ENCODE data around the gene VWA5B2. TPM values are rescaled to one million over a fixed set of nuclear protein-coding genes. Genes with fewer than 3 reads are reported as not detected.

Gene VWA5B2
- total RNA-seq, 1 experiment from 2014 or later, result not detected

- DNase-seq (ENCODE audit: unreplicated experiment), result no peak
- TF ChIP-seq CTCF (IDR thresholded peaks at IDR 0.05; ENCODE audit: unreplicated experiment), result no peak
- H3K27ac Mint-ChIP-seq (ENCODE audit: low read depth, unreplicated experiment), result no peak overlapping the region
- no TSS peak for BruUV-seq (replicated peaks)
- H3K4me3 Mint-ChIP-seq (ENCODE audit: unreplicated experiment), result no peak overlapping the region
- no peaks in the 10 kb centered on the region for H3K4me1 Mint-ChIP-seq (ENCODE audit: insufficient read depth, unreplicated experiment)
- peaks cover 14% of the 10 kb centered on the region for H3K27me3 Mint-ChIP-seq (ENCODE audit: insufficient read depth, unreplicated experiment)
- ChIA-PET CTCF (interaction anchor here (0.5 to 1.5 kb wide), 5 partner anchors 10 to 1256 kb away, joined by 3 to 5 read pairs (median 3); partner anchors contain the start of gene CAMK2N2), POLR2A (no interaction called here)
- intact Hi-C loops (cut with micrococcal nuclease), result no loop called here
- peaks cover 6% of the 10 kb centered on the region for H3K36me3 Mint-ChIP-seq (ENCODE audit: insufficient read depth, unreplicated experiment)
- no peaks in the 10 kb centered on the region for H3K9me3 Mint-ChIP-seq (ENCODE audit: unreplicated experiment)
Observed at GRCh38 chr3:184272269-184272668, 42.9 kb downstream of the VWA5B2 start.

GRCh38 chr3:184275381-184275701 is 46.0 kb downstream of the VWA5B2 start:
- Mint-ChIP-seq H3K27me3 (ENCODE audit: insufficient read depth, unreplicated experiment) (peaks cover 25% of the 10 kb centered on the region), H3K36me3 (ENCODE audit: insufficient read depth, unreplicated experiment) (no peaks in the 10 kb centered on the region), H3K9me3 (ENCODE audit: unreplicated experiment) (no peaks in the 10 kb centered on the region), H3K4me3 (ENCODE audit: unreplicated experiment) (no peak overlapping the region), H3K27ac (ENCODE audit: low read depth, unreplicated experiment) (no peak overlapping the region), H3K4me1 (ENCODE audit: insufficient read depth, unreplicated experiment) (no peaks in the 10 kb centered on the region)
- ChIA-PET CTCF (no interaction called here), POLR2A (no interaction called here)
- TF ChIP-seq CTCF (IDR thresholded peaks at IDR 0.05; ENCODE audit: unreplicated experiment), result no peak
- DNase-seq (ENCODE audit: unreplicated experiment), result no peak
- BruUV-seq (replicated peaks), result no TSS peak
- intact Hi-C loops (cut with micrococcal nuclease), result no loop called here

- no peak for TF ChIP-seq CTCF (IDR thresholded peaks at IDR 0.05; ENCODE audit: unreplicated experiment)
- H3K27me3 Mint-ChIP-seq (ENCODE audit: insufficient read depth, unreplicated experiment), result peaks cover 25% of the 10 kb centered on the region
- no TSS peak for BruUV-seq (replicated peaks)
- no peak for DNase-seq (ENCODE audit: unreplicated experiment)
- intact Hi-C loops (cut with micrococcal nuclease), result no loop called here
- H3K27ac Mint-ChIP-seq (ENCODE audit: low read depth, unreplicated experiment), result no peak within 1 kb of the TSS
- no peaks in the 10 kb centered on the region for H3K9me3 Mint-ChIP-seq (ENCODE audit: unreplicated experiment)
- H3K4me1 Mint-ChIP-seq (ENCODE audit: insufficient read depth, unreplicated experiment), result no peaks in the 10 kb centered on the region
- ChIA-PET CTCF (no interaction called here), POLR2A (no interaction called here)
- no peaks in the 10 kb centered on the region for H3K36me3 Mint-ChIP-seq (ENCODE audit: insufficient read depth, unreplicated experiment)
- H3K4me3 Mint-ChIP-seq (ENCODE audit: unreplicated experiment), result no peak within 1 kb of the TSS
Observed at GRCh38 chr3:184275961-184276910, 46.9 kb downstream of the VWA5B2 start, which contains the start of gene ECE2. Gene ECE2, plus strand, starts transcription at chr3:184276022. Its CDS starts 132 bp downstream, at chr3:184276154.

GRCh38 chr3:184277366-184277765 is 48.0 kb downstream of the VWA5B2 start:
- H3K27me3 Mint-ChIP-seq (ENCODE audit: insufficient read depth, unreplicated experiment), result peaks cover 25% of the 10 kb centered on the region
- no peaks in the 10 kb centered on the region for H3K36me3 Mint-ChIP-seq (ENCODE audit: insufficient read depth, unreplicated experiment)
- ChIA-PET POLR2A (no interaction called here), CTCF (interaction anchor here (0.6 kb wide), 1 partner anchor 1520 kb away, joined by 3 read pairs; no protein-coding TSS in a partner anchor)
- intact Hi-C loops (cut with micrococcal nuclease), result no loop called here
- no peak overlapping the region for H3K27ac Mint-ChIP-seq (ENCODE audit: low read depth, unreplicated experiment)
- H3K4me1 Mint-ChIP-seq (ENCODE audit: insufficient read depth, unreplicated experiment), result no peaks in the 10 kb centered on the region
- BruUV-seq (replicated peaks), result no TSS peak
- no peaks in the 10 kb centered on the region for H3K9me3 Mint-ChIP-seq (ENCODE audit: unreplicated experiment)
- DNase-seq (ENCODE audit: unreplicated experiment), result no peak
- no peak for TF ChIP-seq CTCF (IDR thresholded peaks at IDR 0.05; ENCODE audit: unreplicated experiment)
- no peak overlapping the region for H3K4me3 Mint-ChIP-seq (ENCODE audit: unreplicated experiment)

Measured in MCF 10A (cell line).